H1 (cell line): ENCODE results near the gene SRRM3. TPM values are rescaled to one million over a fixed set of nuclear protein-coding genes. Genes with fewer than 3 reads are reported as not detected.

Experiments used
- ATF3 ChIP-seq: IDR thresholded peaks from 2 replicates; pipeline ENCODE4 v1.6.1; 2011; ENCODE audit warnings: low read depth, mild to moderate bottlenecking, low read length; ENCODE audit not compliant: insufficient read depth
- CHD2 ChIP-seq: IDR thresholded peaks from 2 replicates; pipeline ENCODE4 v1.6.1; 2012; ENCODE audit warnings: low read length, improper control_type of control experiment
- CHD7 ChIP-seq: fragments of 300-600 bp; sonication (generic); IDR thresholded peaks from 2 replicates; pipeline ENCODE4 v1.7.1; 2012; ENCODE audit warnings: low read length, moderate library complexity, mild to moderate bottlenecking, inconsistent platforms; ENCODE audit not compliant: insufficient replicate concordance
- EGR1 ChIP-seq: IDR thresholded peaks from 2 replicates; pipeline ENCODE4 v1.6.1; 2011; ENCODE audit warnings: low read depth, low read length, borderline replicate concordance
- HDAC6 ChIP-seq: IDR thresholded peaks from one replicate; pipeline ENCODE4 v1.7.1; 2012; ENCODE audit warnings: low read depth, mild to moderate bottlenecking, inconsistent platforms, low read length, moderate library complexity
- MAX ChIP-seq: IDR thresholded peaks from 2 replicates; pipeline ENCODE4 v1.6.1; 2012; ENCODE audit warnings: inconsistent platforms
- SIRT6 ChIP-seq: IDR thresholded peaks from one replicate; pipeline ENCODE4 v1.7.1; 2012; ENCODE audit warnings: low read length, inconsistent platforms
- SP2 ChIP-seq: IDR thresholded peaks from 2 replicates; pipeline ENCODE4 v1.6.1; 2012; ENCODE audit warnings: mild to moderate bottlenecking, low read length, inconsistent platforms
- USF2 ChIP-seq: IDR thresholded peaks from 2 replicates; pipeline ENCODE4 v1.6.1; 2011; ENCODE audit warnings: low read length, improper control_type of control experiment
- polyA plus RNA-seq, 7 experiments: library from polyadenylated mRNA; depleted of rRNA in 3 of 7; stranded (reverse) in 5 of 7; unstranded in 2 of 7; fragments of >200 nt in 5 of 7; fragments of 200-250 nt in 2 of 7; gene quantifications; 1 replicate in 5 of 7; 2 replicates in 1 of 7; 4 replicates in 1 of 7; pipeline versions ENCODE4 v1.2.1 to v1.2.3, GENCODE V29; 2011 to 2013; ENCODE audit warnings: missing spikeins in 2 of 7, mixed read lengths in 2 of 7
- total RNA-seq: library from RNA; stranded (reverse); fragmentation: NEBNext Ultra II Directional; extraction: Animal tissue kit (Norgen Biotek cat#: 25700); gene quantifications from 2 replicates; pipeline ENCODE4 v1.2.1, GENCODE V29; 2021

SRRM3 gene
- total and polyA plus RNA-seq, 2 of the 8 experiments (the other 6 are each of a cell fraction or from before 2014, with no cell fraction given): 10.4 to 17.4 TPM

GRCh38 chr7:76193466-76193865, 8.2 kb upstream of the SRRM3 start (continued):
- TF ChIP-seq CHD7: no peak
- no peak for TF ChIP-seq HDAC6
- no peak for TF ChIP-seq MAX
- TF ChIP-seq USF2: no peak
- no peak for TF ChIP-seq CHD2
- no peak for TF ChIP-seq SP2
- no peak for TF ChIP-seq ATF3
- TF ChIP-seq SIRT6: no peak
- no peak for TF ChIP-seq EGR1
- TF ChIP-seq, all 59 proteins: peak for 0
